Measurements from ENCODE around the gene DAB2IP.
A peak's percentile ranks its signal among the peaks of the same experiment; 100 is the strongest.
"Not testable (repeated sequence)": the region's sequence is repeated elsewhere in the genome, so short reads cannot be mapped to it uniquely, and the experiment has no call there.

Gene DAB2IP

GRCh38 chr9:121651295-121652020 is at the start of gene DAB2IP:
TSS of gene DAB2IP (plus strand) at chr9:121651634. CDS start at chr9:121651776, 142 bp downstream.
- peak in 1 of 2 experiments; percentile 71 for DNase-seq

- no peak for DNase-seq
These were observed 48.4 kb upstream of the DAB2IP start for GRCh38 chr9:121603028-121603427.

GRCh38 chr9:121604242-121604641 is 47.2 kb upstream of the DAB2IP start:
- no peak for DNase-seq

GRCh38 chr9:121604654-121605053 is 46.8 kb upstream of the DAB2IP start:
- DNase-seq: no peak

- no peak for DNase-seq
These were observed 43.8 kb upstream of the DAB2IP start for GRCh38 chr9:121607434-121608167.

DNA sequence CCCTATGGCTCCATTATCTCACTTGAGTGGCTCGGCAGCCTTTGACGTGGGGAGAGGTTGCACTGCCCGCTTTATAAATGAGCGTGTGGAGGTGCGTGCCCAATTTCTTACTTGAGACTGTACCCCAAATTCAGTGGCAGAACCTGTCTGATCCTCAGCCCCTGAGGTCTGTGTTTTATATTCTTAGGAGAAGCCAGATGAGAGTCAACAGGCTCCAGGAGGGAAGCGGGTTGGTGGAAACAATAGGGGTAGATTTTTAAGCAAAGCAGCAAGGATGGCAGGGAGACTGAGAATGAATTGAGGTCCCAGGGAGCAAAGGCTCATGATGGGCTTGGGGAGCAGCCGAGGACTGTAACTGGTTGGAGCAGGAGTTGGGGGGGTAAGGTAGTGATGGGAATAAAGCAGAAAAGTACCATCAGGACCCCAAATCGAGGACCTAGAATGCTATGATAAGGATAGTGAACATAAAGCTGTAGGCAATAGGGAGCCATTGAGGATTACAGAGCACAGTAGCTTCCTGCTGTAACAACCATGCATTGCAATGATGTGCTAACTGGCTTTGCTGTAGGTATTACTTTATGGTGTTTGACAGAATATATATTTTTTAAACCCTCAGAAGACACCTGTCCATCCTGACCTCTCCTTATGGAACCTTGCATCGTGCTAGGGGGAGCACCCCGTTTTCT is 43.1 kb upstream of the DAB2IP start:
- no peak for DNase-seq

DNA sequence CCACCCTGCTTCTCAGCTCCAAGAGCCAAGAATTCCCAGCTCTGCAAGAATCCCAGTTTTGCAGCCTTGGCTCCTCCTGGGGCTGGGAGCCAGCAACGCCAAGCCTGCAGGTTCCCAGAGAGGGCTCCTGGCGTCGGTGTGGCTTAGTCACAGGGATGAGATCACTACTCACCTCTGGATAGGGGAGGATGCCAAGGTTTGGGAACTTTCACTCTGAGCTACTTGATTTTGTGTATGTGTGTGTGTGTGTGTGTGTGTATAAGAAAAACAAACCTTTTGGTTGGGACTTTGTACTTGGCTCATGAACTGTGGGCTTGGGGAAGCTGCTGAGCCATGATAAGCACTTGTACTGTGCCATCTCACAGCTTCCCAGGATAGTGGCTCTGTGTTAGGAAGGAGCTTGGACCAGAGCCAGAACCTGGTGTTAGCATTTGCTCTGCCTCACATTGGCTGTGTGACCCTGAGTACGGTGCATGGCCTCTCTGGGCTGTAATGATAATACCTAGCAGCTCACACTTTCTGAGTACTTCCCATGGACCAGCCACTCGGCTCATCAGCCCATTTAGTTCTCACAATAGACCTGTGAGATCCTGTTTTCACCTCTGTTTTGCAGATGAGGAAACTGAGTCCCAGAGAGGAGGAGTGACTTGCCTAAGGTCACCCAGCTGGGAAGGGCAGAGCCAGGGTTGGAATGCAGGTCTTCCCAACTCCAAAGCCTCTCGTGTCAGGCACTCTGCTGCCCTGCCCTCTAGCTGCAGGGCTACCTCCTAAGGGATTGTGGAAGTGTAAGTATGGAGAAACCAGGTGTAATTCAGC is 41.4 kb upstream of the DAB2IP start:
- DNase-seq: no peak

- no peak for DNase-seq
These were observed 40.8 kb upstream of the DAB2IP start for GRCh38 chr9:121610638-121610953.

DNA sequence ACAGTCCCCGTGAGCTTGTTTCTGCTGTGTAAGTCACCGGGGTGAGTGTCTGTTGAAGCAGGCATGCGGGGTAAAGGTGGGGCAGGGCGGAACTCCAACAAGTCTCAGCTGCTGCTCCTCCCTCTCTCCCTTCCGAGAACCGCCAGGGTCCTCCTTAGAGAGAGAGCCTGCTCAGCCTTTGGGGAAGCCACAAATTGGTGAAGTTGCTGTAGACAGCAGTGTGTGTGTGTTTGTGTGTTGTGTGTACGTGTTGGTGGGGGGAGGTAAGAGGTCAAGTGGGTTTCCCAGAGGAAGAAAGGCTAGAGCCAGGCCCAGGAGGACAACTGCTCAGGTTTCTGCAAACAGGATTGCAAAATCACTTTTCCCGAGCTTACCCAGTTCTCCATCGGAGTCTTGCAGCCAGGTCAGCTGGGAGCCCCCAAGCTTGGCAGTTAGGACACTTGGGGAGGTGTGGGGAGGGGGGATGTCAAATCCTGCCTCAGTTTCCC is 38.9 kb upstream of the DAB2IP start:
- no peak for DNase-seq

DNA sequence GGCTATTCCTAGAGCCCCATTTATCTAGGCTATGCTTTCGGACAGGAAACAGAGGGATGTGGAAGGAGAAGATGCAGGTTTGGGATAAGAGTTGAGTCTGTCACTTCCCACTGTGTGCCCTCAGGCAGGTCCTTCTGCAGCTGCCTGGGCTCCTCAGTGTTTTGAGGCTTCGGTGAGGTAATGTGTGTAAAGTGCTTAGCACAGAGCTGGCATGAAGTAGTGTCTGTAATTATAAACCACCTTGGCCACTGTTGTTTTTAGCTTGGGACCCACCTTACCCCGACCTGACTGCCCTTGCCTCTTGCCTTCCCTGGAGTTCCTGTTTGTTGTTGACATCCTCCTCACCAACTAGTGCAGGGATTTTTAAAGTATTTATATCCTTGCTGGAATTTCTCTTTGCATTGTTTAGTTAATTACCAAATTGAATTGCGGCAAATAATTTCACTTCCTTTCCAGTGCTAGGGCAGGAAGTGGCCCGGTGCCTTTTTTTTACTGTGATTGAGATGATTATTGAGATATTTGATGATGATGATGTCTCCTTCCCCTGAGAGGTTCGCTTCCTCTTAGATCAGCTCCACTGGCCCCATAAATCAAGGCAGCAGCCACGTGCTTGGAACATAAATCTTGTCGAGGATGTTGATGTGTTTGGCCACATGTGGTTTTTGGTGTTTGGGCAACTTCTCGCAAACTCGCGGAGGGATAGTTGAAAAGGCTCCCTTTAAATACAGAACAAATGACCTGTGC is 38.3 kb upstream of the DAB2IP start:
- DNase-seq: no peak

DNA sequence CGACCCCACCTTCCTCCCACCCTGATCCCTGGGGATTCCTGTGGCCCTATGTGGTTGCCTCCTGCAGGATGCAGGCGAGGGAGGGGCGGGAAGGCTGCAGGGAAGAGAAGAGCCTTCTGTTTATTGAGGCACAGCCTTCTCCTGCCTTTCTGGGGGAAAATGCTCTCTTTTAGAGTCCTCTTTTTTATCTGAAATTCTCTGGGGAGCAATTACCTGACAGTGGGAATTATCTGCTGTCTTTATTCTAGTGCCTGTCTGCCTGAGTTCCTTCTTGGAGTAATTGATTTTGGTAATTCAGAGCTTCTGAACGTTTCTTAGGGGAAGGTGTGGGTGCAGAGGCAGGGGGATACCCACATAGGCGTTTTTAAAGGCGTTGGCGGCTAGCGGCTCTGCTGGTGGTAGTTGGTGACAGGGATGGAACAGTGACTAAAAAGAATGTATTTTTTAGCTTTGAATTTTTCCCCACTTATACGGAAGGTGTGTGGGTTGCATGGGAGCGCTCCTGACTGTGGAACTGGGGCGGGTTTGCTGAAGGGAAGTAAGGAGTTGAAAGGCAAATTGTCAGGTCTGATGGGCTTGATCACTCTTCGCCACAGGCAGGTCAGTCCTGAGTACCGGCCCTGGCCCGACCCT is 35.2 kb upstream of the DAB2IP start:
- DNase-seq: no peak

DNA sequence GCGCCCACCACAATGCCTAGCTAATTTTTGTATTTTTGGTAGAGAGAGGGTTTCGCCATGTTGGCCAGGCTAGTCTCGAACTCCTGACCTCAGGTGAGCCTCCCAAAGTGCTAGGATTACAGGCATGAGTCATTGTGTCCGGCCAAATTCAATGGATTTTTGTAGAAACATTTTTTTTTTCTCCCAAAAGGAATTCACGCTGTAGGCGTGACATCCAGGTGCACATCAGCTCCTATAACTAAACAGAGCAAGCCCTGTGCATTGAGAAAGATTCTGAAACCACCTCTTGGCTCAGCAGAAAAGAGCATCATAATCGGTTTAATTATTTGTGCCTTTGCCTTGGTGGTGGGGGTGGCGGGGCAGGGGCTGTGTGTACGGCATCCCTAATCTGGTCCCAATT is 32.9 kb upstream of the DAB2IP start:
- no peak for DNase-seq

- not testable (repeated sequence) for DNase-seq
These were observed 32.5 kb upstream of the DAB2IP start for GRCh38 chr9:121618910-121619309.

DNA sequence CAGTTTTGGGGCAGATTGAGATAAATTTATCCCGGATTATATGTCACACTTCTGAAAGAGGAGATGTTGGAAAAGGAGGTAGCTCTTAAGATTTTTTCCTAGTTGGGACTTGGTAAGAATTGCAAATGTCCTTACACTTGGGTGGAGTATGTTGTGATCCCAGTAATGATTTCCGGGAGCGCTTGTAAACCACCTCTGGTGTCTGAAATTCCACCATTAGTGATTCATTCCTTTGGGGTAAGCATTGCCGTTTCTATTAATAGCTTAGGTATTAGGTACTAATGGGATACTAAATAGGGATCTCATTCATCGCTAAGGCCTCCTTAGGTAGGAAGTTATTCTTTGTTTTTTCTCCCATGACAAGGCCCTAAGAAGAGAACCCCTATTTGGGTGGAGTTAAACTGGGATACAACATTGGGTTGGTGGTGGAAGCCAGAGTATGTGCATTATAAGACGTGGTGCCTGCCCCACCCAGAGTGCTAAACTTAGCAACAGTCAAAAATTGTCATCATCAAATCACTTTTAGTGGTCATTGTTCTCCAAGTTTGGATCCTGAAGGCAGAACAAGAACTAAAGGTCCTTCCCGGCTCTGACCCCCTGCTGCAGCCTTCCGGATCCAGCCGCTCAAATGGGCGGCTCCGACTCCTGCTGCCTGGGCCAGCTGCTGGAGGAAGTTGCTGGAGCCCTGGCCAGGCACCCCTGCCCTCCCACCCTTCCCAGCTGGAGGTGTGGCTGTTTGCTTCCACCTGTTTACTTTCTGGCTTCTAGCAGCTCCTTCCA is 31.7 kb upstream of the DAB2IP start:
- no peak for DNase-seq

- no peak for DNase-seq
These were observed 31.1 kb upstream of the DAB2IP start for GRCh38 chr9:121620325-121620673.

GRCh38 chr9:121620777-121621449 is 30.5 kb upstream of the DAB2IP start:
- peak in 1 of 2 experiments; percentile 35 for DNase-seq

GRCh38 chr9:121622387-121623203 is 28.8 kb upstream of the DAB2IP start:
- DNase-seq: no peak

DNA sequence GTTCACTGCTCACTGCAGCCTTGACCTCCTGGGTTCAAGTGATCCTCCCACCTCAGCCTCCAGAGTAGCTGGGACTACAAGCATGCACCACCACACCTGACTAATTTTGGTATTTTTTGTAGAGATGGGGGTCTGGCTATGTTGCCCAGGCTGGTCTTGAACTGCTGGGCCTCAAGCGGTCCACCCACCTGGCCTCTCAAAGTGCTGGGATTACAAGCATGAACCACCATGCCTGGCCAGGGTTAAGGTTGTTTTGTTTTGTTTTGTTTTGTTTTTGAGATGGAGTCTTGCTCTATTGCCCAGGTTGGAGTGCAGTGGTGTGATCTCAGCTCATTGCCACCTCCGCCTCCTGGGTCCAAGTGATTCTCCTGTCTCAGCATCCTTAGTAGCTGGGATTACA is 28.0 kb upstream of the DAB2IP start:
- DNase-seq: not testable (repeated sequence)

GRCh38 chr9:121625590-121625989 is 25.8 kb upstream of the DAB2IP start:
- no peak for DNase-seq
